Thyroid gland (tissue), 4 donors: ENCODE results near the gene HPN. TPM values are rescaled to one million over a fixed set of nuclear protein-coding genes. Genes with fewer than 3 reads are reported as not detected.
"Not testable (repeated sequence)": the region's sequence is repeated elsewhere in the genome, so short reads cannot be mapped to it uniquely, and the experiment has no call there.

Experiments
- DNase-seq, 2 donors: peaks; one replicate each; pipeline ENCODE4 v3.0.0-alpha.2; 2019
- H3K27ac ChIP-seq, 3 donors: fragments of 200-600 bp; sonication (generic); 1 replicate in 2 of 3; 2 replicates in 1 of 3; pipeline ENCODE4 v1.5.1; 2016 to 2019; ENCODE audit warnings: mild to moderate bottlenecking in 1 of 3, moderate library complexity in 1 of 3
- H3K27me3 ChIP-seq: fragments of 200-600 bp; sonication (generic); one replicate; pipeline ENCODE4 v1.5.1; 2019
- H3K36me3 ChIP-seq, 2 donors: fragments of 200-600 bp; sonication (generic); one replicate each; pipeline ENCODE4 v1.5.1; 2016 to 2019
- H3K4me1 ChIP-seq, 2 donors: fragments of 200-600 bp; sonication (generic); one replicate each; pipeline ENCODE4 v1.5.1; 2017 to 2019
- H3K4me3 ChIP-seq, 3 donors: fragments of 200-600 bp; sonication (generic); replicated peaks in 1 of 3; 1 replicate in 2 of 3; 2 replicates in 1 of 3; pipeline ENCODE4 v1.5.1; 2016; ENCODE audit warnings: mild to moderate bottlenecking in 1 of 3
- H3K9me3 ChIP-seq: fragments of 200-600 bp; sonication (generic); one replicate; pipeline ENCODE4 v1.5.1; 2017
- CTCF ChIP-seq, 6 experiments: fragments of 200-600 bp in 3 of 6; fragments of 450-650 bp in 3 of 6; sonication (generic) in 3 of 6; IDR thresholded peaks; one replicate each; pipeline ENCODE4 v1.5.1; 2016 to 2019; ENCODE audit warnings: antibody characterized with exemption in 6 of 6, mild to moderate bottlenecking in 2 of 6, inconsistent platforms in 1 of 6, moderate library complexity in 1 of 6
- POLR2A ChIP-seq, 2 donors: fragments of 450-650 bp; IDR thresholded peaks; one replicate each; pipeline ENCODE4 v1.6.1; 2017; ENCODE audit warnings: antibody characterized with exemption in 2 of 2, mild to moderate bottlenecking in 2 of 2, moderate library complexity in 1 of 2
- WGBS, 2 donors: methylation state at CpG; one replicate each; pipeline ENCODE4 v1.1.5; 2017; 5-methylcytosine and 5-hydroxymethylcytosine counted together
- intact Hi-C: fragments of 100-400 bp; cut with DNase I; formaldehyde crosslinking; loops from one replicate; pipeline ENCODE4 v1.15.1; 2023
- total RNA-seq, 4 donors: library from RNA; depleted of rRNA; stranded (reverse); fragments of >200 nt; gene quantifications; one replicate each; pipeline ENCODE4 v1.2.3, GENCODE V29; 2016

HPN gene
- total RNA-seq, 4 donors from 2014 or later = 16.3 to 19.3 (median 17.9) TPM

GRCh38 chr19:35024095-35024494, 17.4 kb upstream of the HPN start:
- 80 to 88% methylated on average over 6 of the region's 6 CpGs for WGBS, 2 donors
- Histone ChIP-seq H3K9me3 (no peaks in the 10 kb centered on the region), H3K4me3 (no peak overlapping the region), H3K27ac (no peak overlapping the region), H3K4me1 (no peaks in the 10 kb centered on the region), H3K27me3 (no peaks in the 10 kb centered on the region), H3K36me3 (peaks cover 60 to 65% of the 10 kb centered on the region in 2 donors)
- no peak for DNase-seq
- TF ChIP-seq CTCF (IDR thresholded peaks at IDR 0.05) = no peak
- TF ChIP-seq POLR2A (IDR thresholded peaks at IDR 0.05) = no peak
- intact Hi-C loops = no loop called here

- no peak overlapping the region for H3K27ac ChIP-seq
- H3K4me1 ChIP-seq = peaks cover 0 to 7% of the 10 kb centered on the region in 2 donors
- WGBS, 2 donors = 85 to 90% methylated on average over 7 to 21 of the region's 21 CpGs
- intact Hi-C loops = no loop called here
- H3K9me3 ChIP-seq = no peaks in the 10 kb centered on the region
- no peak for DNase-seq
- TF ChIP-seq POLR2A (IDR thresholded peaks at IDR 0.05) = no peak
- TF ChIP-seq CTCF (IDR thresholded peaks at IDR 0.05) = no peak
- peaks cover 42 to 46% of the 10 kb centered on the region in 2 donors for H3K36me3 ChIP-seq
- no peak overlapping the region for H3K4me3 ChIP-seq
- H3K27me3 ChIP-seq = no peaks in the 10 kb centered on the region
Observed at GRCh38 chr19:35025969-35026368, 15.6 kb upstream of the HPN start.

- Histone ChIP-seq H3K4me1 (peaks cover 0 to 7% of the 10 kb centered on the region in 2 donors), H3K9me3 (no peaks in the 10 kb centered on the region), H3K36me3 (peaks cover 38 to 42% of the 10 kb centered on the region in 2 donors), H3K27me3 (no peaks in the 10 kb centered on the region), H3K27ac (no peak overlapping the region), H3K4me3 (no peak overlapping the region)
- WGBS, 2 donors = 70 to 93% methylated on average over 5 to 6 of the region's 6 CpGs
- no peak for DNase-seq
- intact Hi-C loops = no loop called here
- TF ChIP-seq CTCF (IDR thresholded peaks at IDR 0.05) = no peak
- no peak for TF ChIP-seq POLR2A (IDR thresholded peaks at IDR 0.05)
Observed at GRCh38 chr19:35026418-35026817, 15.1 kb upstream of the HPN start.

GRCh38 chr19:35027009-35027408, 14.5 kb upstream of the HPN start:
- Histone ChIP-seq H3K27ac (no peak overlapping the region), H3K9me3 (no peaks in the 10 kb centered on the region), H3K27me3 (no peaks in the 10 kb centered on the region), H3K4me1 (peaks cover 0 to 11% of the 10 kb centered on the region in 2 donors), H3K36me3 (peaks cover 32 to 36% of the 10 kb centered on the region in 2 donors), H3K4me3 (no peak overlapping the region)
- TF ChIP-seq CTCF (IDR thresholded peaks at IDR 0.05) (no peak), POLR2A (IDR thresholded peaks at IDR 0.05) (no peak)
- DNase-seq = no peak
- WGBS, 2 donors = 94 to 95% methylated on average over 8 of the region's 8 CpGs
- intact Hi-C loops = no loop called here

- 89 to 90% methylated on average over 7 of the region's 7 CpGs for WGBS, 2 donors
Observed at GRCh38 chr19:35027851-35028599, 13.5 kb upstream of the HPN start.

GRCh38 chr19:35028600-35028885, 13.0 kb upstream of the HPN start:
- H3K4me3 ChIP-seq, H3K27me3 ChIP-seq, H3K9me3 ChIP-seq, DNase-seq, intact Hi-C loops, H3K27ac ChIP-seq: not testable (repeated sequence)
- Histone ChIP-seq H3K4me1 (peaks cover 0 to 11% of the 10 kb centered on the region in 2 donors), H3K36me3 (peaks cover 19 to 20% of the 10 kb centered on the region in 2 donors)
- whole genome bisulfite sequencing, 2 donors = 91 to 98% methylated on average over 3 of the region's 3 CpGs

More at GRCh38 chr19:35027851-35028599, 13.5 kb upstream of the HPN start:
- Histone ChIP-seq H3K27ac (no peak overlapping the region), H3K36me3 (peaks cover 24 to 26% of the 10 kb centered on the region in 2 donors), H3K4me1 (peaks cover 0 to 11% of the 10 kb centered on the region in 2 donors), H3K4me3 (no peak overlapping the region), H3K27me3 (no peaks in the 10 kb centered on the region), H3K9me3 (no peaks in the 10 kb centered on the region)
- TF ChIP-seq POLR2A (IDR thresholded peaks at IDR 0.05) (no peak), CTCF (IDR thresholded peaks at IDR 0.05) (no peak)
- no peak for DNase-seq
- intact Hi-C loops = no loop called here

- H3K27ac ChIP-seq, H3K9me3 ChIP-seq, DNase-seq, intact Hi-C loops, H3K27me3 ChIP-seq, H3K4me3 ChIP-seq: not testable (repeated sequence)
- peaks cover 15% of the 10 kb centered on the region in 2 donors for H3K36me3 ChIP-seq
- H3K4me1 ChIP-seq = peaks cover 0 to 11% of the 10 kb centered on the region in 2 donors
- WGBS, 2 donors = 76 to 78% methylated on average over 11 of the region's 11 CpGs
Observed at GRCh38 chr19:35029275-35029736, 12.2 kb upstream of the HPN start.
